Measurements from ENCODE around the gene ZNF670. TPM values are rescaled to one million over a fixed set of nuclear protein-coding genes. Genes with fewer than 3 reads are reported as not detected.

Gene ZNF670
- total and polyA plus RNA-seq, 9 of the 15 experiments (the other 6 are each of a cell fraction or from before 2014, with no cell fraction given) = 7.1 to 23.4 (median 11.8) TPM

DNA sequence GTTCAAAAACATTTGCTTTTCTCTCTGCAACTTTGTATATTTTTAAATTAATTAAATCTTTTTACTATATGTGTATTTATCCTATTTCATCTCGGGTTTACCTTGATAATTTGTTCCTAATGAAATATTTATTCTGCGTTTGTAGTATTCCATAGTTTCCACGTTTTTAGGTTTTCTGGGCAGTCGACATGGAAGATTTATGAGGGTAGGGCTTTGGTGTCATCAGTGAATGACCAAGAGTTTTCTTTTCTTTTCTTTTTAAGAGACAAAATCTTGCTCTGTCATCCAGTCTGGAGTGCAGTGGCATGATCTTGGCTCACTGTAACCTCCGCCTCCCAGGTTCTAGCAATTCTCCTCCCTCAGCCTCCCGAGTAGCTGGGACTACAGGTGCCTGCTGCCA, 42.8 kb upstream of the ZNF670 start (continued):
- TF ChIP-seq MTA1 (IDR thresholded peaks at IDR 0.05; ENCODE audit: borderline replicate concordance) = no peak
- TF ChIP-seq MAFG (tag; conservative IDR thresholded peaks at IDR 0.05) = no peak
- TF ChIP-seq, protein P1, sequence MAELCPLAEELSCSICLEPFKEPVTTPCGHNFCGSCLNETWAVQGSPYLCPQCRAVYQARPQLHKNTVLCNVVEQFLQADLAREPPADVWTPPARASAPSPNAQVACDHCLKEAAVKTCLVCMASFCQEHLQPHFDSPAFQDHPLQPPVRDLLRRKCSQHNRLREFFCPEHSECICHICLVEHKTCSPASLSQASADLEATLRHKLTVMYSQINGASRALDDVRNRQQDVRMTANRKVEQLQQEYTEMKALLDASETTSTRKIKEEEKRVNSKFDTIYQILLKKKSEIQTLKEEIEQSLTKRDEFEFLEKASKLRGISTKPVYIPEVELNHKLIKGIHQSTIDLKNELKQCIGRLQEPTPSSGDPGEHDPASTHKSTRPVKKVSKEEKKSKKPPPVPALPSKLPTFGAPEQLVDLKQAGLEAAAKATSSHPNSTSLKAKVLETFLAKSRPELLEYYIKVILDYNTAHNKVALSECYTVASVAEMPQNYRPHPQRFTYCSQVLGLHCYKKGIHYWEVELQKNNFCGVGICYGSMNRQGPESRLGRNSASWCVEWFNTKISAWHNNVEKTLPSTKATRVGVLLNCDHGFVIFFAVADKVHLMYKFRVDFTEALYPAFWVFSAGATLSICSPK (IDR thresholded peaks at IDR 0.05; ENCODE audit: borderline replicate concordance) = no peak
- no peak for TF ChIP-seq ZBTB8A (IDR thresholded peaks at IDR 0.05; ENCODE audit: partially characterized antibody)
- TF ChIP-seq MEIS2 (IDR thresholded peaks at IDR 0.05; ENCODE audit: partially characterized antibody) = peak; percentile 83
- TF ChIP-seq BCL6 (CRISPR knock-in tag; IDR thresholded peaks at IDR 0.05) = no peak
- no peak for TF ChIP-seq MED1 (CRISPR knock-in tag; IDR thresholded peaks at IDR 0.05; ENCODE audit: borderline replicate concordance)
- no peak for TF ChIP-seq TBL1XR1 (IDR thresholded peaks at IDR 0.05; ENCODE audit: low read length in 2 of 2)
- TF ChIP-seq BRCA1 (IDR thresholded peaks at IDR 0.05) = no peak
- no peak for TF ChIP-seq BRCA1 (CRISPR knock-in tag; IDR thresholded peaks at IDR 0.05)
- no peak for TF ChIP-seq ZNF133 (CRISPR knock-in tag; IDR thresholded peaks at IDR 0.05)
- TF ChIP-seq TRIM24 (IDR thresholded peaks at IDR 0.05) = peak in 1 of 2 experiments; percentile 31; a peak in 1 of 4 replicates
- no peak for TF ChIP-seq ARID3A (IDR thresholded peaks at IDR 0.05; ENCODE audit: borderline replicate concordance, low read depth, low read length)
- no peak for TF ChIP-seq ZNF143 (CRISPR knock-in tag; IDR thresholded peaks at IDR 0.05)
- TF ChIP-seq ZNF280A (IDR thresholded peaks at IDR 0.05; ENCODE audit: low read depth, partially characterized antibody) = no peak
- TF ChIP-seq PHB (CRISPR knock-in tag; IDR thresholded peaks at IDR 0.05) = no peak
- TF ChIP-seq ZNF263 (CRISPR knock-in tag; IDR thresholded peaks at IDR 0.05; ENCODE audit: borderline replicate concordance) = no peak
- no peak for TF ChIP-seq ARHGAP35 (IDR thresholded peaks at IDR 0.05; ENCODE audit: partially characterized antibody)
- TF ChIP-seq MCM5 (IDR thresholded peaks at IDR 0.05; ENCODE audit: low read depth) = no peak
- no peak for TF ChIP-seq CBFA2T3 (IDR thresholded peaks at IDR 0.05)
- no peak for TF ChIP-seq KHSRP (IDR thresholded peaks at IDR 0.05)
- TF ChIP-seq, protein P2, sequence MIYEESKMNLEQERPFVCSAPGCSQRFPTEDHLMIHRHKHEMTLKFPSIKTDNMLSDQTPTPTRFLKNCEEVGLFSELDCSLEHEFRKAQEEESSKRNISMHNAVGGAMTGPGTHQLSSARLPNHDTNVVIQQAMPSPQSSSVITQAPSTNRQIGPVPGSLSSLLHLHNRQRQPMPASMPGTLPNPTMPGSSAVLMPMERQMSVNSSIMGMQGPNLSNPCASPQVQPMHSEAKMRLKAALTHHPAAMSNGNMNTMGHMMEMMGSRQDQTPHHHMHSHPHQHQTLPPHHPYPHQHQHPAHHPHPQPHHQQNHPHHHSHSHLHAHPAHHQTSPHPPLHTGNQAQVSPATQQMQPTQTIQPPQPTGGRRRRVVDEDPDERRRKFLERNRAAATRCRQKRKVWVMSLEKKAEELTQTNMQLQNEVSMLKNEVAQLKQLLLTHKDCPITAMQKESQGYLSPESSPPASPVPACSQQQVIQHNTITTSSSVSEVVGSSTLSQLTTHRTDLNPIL (CRISPR knock-in tag; IDR thresholded peaks at IDR 0.05) = no peak
- TF ChIP-seq, protein P3, sequence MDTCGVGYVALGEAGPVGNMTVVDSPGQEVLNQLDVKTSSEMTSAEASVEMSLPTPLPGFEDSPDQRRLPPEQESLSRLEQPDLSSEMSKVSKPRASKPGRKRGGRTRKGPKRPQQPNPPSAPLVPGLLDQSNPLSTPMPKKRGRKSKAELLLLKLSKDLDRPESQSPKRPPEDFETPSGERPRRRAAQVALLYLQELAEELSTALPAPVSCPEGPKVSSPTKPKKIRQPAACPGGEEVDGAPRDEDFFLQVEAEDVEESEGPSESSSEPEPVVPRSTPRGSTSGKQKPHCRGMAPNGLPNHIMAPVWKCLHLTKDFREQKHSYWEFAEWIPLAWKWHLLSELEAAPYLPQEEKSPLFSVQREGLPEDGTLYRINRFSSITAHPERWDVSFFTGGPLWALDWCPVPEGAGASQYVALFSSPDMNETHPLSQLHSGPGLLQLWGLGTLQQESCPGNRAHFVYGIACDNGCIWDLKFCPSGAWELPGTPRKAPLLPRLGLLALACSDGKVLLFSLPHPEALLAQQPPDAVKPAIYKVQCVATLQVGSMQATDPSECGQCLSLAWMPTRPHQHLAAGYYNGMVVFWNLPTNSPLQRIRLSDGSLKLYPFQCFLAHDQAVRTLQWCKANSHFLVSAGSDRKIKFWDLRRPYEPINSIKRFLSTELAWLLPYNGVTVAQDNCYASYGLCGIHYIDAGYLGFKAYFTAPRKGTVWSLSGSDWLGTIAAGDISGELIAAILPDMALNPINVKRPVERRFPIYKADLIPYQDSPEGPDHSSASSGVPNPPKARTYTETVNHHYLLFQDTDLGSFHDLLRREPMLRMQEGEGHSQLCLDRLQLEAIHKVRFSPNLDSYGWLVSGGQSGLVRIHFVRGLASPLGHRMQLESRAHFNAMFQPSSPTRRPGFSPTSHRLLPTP (IDR thresholded peaks at IDR 0.05; ENCODE audit: borderline replicate concordance, extremely low read depth, insufficient read length) = no peak

All from K562 (cell line).